ENCODE results near the gene SIMC1.
A peak's percentile ranks its signal among the peaks of the same experiment; 100 is the strongest.
"Not testable (repeated sequence)": the region's sequence is repeated elsewhere in the genome, so short reads cannot be mapped to it uniquely, and the experiment has no call there.

The SIMC1 gene

GRCh38 chr5:176203535-176203934, 34.7 kb upstream of the SIMC1 start:
- H3K4me3 ChIP-seq, H3K27ac ChIP-seq: not testable (repeated sequence)

- not testable (repeated sequence) for H3K4me3 ChIP-seq, H3K27ac ChIP-seq
These were observed 23.7 kb upstream of the SIMC1 start for GRCh38 chr5:176214466-176215021.

DNA sequence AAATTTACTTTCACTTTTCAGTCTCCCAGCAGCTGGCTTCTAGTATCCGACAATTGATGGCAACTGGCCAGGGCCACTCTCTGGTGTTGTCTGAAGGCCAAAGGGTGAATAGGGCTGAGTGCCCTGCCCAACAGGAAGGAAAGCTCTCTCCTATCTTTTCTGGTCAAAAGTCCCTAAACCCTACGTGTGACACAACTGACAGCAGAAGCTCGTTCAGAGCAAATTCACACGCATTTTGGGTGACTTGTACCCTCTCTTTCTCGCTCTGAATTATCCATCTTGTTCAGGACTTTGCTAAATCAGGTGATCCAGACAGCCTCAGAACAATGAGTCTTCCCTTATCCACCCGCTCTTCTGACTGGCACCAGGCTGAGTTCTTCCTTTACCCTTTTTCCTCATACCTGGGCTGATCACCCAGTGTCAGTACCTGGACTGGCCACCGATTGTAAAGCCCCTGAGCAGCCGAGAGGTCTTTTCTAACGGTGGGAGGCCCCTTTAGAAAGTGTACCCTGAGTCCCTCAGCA, 21.8 kb upstream of the SIMC1 start:
- H3K27ac ChIP-seq, H3K4me3 ChIP-seq: not testable (repeated sequence)

DNA sequence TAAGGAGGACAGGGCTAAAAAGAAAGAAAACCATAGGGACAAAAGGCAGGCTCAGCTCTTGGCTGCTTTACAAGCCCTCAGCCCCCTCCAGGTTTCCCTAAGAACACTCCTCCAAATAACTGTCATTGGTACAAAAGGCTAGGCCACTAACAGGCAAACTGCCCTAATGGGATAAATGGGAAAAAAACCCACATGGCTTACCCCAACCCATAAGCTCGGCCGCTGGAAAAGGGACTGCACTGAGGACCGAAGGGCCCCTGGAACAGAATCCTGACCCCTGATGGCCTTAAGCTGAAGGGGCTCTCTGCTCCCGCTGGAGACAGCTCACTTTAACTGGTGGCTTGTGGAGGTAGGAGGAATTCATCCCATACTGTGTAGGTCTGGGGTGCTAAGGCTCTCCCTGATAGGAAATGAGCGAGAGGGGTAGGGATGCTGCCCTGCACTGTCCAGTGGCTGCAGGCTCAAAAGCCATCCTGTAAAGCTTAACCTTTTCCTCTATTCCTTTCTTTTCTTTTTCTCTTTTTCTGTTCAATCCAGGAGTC, 21.0 kb upstream of the SIMC1 start:
- not testable (repeated sequence) for H3K27ac ChIP-seq, H3K4me3 ChIP-seq

DNA sequence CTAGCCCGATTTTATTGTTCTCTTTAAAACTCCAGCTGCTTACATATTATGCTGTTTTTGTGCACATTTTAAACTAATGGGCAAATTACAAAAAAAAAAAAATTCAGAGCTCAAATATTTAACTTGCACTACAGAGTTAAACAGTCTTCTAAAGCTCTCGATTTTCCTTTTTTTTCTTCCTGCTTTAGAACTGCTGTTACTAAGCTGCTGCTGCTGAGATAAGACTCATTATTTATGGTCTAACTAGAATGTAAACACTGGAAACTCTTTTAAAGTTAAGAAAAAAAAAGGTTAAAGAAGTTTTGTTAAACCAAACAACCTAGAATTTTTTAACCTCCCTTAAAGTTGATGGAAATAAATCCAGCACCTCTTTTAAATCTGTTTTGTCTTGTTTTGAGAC, 20.5 kb upstream of the SIMC1 start:
- H3K27ac ChIP-seq, H3K4me3 ChIP-seq: not testable (repeated sequence)

DNA sequence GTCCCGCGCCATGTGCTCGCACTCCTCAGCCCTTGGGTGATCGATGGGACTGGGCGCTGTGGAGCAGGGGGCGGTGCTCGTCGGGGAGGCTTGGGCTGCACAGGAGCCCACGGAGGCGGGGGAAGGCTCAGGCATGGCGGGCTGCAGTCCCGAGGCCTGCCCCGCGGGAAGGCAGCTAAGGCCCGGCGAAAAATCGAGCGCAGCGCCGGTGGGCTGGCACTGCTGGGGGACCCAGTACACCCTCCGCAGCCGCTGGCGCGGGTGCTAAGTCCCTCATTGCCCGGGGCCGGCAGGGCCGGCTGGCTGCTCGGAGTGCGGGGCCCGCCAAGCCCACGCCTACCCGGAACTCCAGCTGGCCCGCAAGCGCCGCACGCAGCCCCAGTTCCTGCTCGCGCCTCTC, 16.2 kb upstream of the SIMC1 start:
- not testable (repeated sequence) for H3K27ac ChIP-seq, H3K4me3 ChIP-seq

DNA sequence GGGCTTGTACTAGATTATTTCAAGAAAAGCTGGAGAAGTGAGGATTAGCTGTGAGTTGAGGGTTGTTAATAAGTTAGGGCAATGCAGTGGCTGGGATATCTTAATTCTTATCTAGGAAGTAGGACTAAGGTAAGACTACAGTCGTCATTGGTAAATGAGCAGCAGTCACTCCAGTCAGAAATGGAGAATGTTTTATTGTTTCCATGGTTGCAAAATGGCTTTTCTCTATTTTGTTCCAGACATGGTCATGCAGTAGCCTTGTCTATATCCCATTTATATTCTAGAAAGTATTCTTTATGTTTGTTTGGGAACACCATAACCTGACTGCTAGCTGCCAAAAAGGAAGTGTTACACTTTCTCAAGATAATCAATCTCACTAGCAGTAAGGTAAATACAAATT, 9.9 kb upstream of the SIMC1 start:
- not testable (repeated sequence) for H3K4me3 ChIP-seq

DNA sequence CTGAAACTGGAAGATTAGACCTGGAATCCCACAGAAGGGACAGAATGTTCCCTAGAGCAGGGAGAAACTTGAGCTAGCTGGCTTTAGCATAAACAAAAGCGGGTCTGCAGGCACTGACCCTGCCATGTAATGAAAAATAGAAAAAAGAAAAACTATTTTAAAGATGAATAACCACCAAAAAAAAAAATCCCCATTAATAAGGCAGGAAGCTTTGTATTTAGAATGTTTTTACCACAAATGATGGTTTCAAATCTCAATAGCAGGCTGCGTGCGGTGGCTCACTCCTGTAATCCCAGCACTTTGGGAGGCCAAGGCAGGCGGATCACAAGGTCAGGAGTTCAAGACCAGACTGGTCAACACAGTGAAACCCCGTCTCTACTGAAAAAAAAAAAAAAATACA, 5.0 kb upstream of the SIMC1 start:
- H3K27ac ChIP-seq, H3K4me3 ChIP-seq: not testable (repeated sequence)

More for the DNA sequence above, 9.9 kb upstream of the SIMC1 start:
- not testable (repeated sequence) for H3K27ac ChIP-seq

- not testable (repeated sequence) for H3K27ac ChIP-seq
These were observed 3.1 kb upstream of the SIMC1 start for GRCh38 chr5:176235155-176235554.

GRCh38 chr5:176238645-176239283, 540 bp downstream of the SIMC1 start:
- Histone ChIP-seq H3K27ac (peak overlapping the region in 3 of 21 experiments; percentile 60 to 75 (median 67)), H3K4me3 (peak overlapping the region; percentile 39 to 55 (median 46))

More at GRCh38 chr5:176235155-176235554, 3.1 kb upstream of the SIMC1 start:
- H3K4me3 ChIP-seq, result not testable (repeated sequence)

DNA sequence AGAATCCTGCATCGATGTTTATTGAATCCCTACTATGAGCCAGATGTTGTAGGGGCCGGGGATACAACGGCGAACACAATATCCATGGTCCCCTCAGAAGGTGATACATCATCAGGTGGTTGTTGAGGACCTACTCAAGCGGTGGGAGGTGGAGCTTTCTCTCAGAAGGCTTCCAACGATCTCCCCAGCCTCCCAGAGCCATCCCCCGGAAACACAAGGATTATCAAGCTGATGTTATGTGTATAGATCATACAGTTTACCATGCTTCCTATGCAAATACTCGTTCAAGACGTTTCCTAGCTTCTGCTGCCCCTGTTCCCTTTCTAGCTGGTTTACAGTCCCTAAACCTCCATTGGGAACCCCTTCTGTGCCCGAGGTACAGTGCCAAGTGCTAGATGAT, 1.1 kb downstream of the SIMC1 start:
- H3K4me3 ChIP-seq, H3K27ac ChIP-seq: not testable (repeated sequence)

GRCh38 chr5:176244318-176244717, 6.1 kb downstream of the SIMC1 start:
- not testable (repeated sequence) for H3K27ac ChIP-seq

DNA sequence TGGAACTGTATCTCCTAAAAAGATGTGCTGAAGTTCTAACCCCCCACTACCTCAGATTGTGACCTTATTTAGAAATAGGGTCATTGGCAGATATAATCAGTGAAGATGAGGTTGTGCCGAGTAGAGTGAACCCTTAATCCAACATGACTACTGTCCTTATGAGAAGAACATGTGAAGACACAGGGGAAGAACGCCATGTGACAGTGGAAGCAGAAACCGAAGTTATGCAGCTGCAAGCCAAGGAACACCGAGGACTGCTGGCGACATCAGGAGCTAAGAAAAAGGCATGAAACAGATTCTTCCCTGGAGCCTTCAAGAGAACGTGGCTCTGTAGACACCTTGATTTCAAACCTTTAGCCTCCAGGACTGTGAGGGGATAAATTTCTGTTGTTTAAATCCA, 6.8 kb downstream of the SIMC1 start:
- H3K27ac ChIP-seq, result not testable (repeated sequence)

More at GRCh38 chr5:176244318-176244717, 6.1 kb downstream of the SIMC1 start:
- not testable (repeated sequence) for H3K4me3 ChIP-seq

GRCh38 chr5:176245489-176245888, 7.3 kb downstream of the SIMC1 start:
- H3K27ac ChIP-seq, H3K4me3 ChIP-seq: not testable (repeated sequence)

More for the DNA sequence above, 6.8 kb downstream of the SIMC1 start:
- H3K4me3 ChIP-seq, result not testable (repeated sequence)

- H3K27ac ChIP-seq, H3K4me3 ChIP-seq: not testable (repeated sequence)
These were observed 12.5 kb downstream of the SIMC1 start for GRCh38 chr5:176250691-176251090.

GRCh38 chr5:176252171-176252570, 13.9 kb downstream of the SIMC1 start:
- not testable (repeated sequence) for H3K4me3 ChIP-seq, H3K27ac ChIP-seq

DNA sequence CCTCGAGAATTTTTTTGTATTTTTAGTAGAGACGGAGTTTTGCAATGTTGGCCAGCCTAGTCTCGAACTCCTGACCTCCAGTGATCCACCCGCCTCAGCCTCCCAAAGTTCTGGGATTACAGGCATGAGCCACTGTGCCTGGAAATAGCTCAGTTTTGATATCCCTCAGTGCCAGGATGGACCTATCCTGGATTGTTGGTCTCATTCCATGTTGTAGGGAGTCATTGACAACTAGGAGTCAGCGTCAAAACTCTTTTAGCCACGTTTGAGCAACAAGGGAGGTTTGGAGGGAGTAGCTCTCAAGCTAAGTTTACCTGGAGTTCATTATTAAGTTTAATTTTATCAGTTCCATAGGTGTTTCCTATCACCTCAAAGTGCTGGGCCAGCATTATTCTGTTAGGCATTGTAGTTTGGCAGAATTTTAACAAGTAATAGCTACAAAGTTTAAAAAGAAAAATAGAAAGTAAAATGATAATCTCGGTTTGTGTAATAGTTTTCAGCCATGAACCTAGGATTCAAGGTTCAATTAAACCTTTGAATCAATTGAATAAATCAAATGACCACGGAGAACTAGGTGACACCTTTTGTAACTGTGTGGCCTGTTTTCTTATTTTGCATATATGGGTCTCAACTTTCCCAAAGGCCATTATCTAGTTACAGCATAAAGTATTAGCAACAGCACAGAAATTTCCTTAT, 15.3 kb downstream of the SIMC1 start:
- not testable (repeated sequence) for H3K4me3 ChIP-seq, H3K27ac ChIP-seq

- H3K4me3 ChIP-seq, result not testable (repeated sequence)
These were observed 15.8 kb downstream of the SIMC1 start for GRCh38 chr5:176254066-176254393.

DNA sequence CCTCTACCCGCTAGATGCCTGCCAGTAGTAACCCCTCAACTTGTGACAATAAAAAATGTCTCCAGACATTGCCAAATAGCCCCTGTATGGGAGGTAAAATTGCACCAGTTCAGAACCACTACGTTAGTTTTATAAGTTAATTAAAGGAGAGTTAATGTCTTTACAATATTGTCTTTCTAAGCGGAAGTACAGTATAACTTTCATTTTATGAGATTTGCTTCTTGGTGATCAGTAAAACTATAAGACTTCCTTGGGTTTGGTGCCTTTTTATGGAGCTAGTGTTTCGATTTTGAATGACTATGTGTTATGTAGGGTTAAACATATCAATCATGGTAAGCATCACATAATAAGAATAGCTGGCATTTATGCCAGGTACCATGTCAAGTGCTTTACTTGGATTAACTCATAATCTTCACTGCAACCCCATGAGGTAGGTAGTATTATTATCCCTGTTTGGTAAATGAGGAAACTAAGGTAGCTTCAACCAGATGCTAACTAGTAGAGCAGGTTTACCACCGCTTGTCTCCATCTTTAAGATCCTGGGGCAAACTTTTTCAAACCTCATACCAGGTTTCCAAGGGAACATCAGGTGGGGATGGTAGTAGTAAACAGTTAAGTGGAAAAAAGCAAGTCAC, 19.8 kb downstream of the SIMC1 start:
- not testable (repeated sequence) for H3K4me3 ChIP-seq, H3K27ac ChIP-seq

More at GRCh38 chr5:176254066-176254393, 15.8 kb downstream of the SIMC1 start:
- not testable (repeated sequence) for H3K27ac ChIP-seq

DNA sequence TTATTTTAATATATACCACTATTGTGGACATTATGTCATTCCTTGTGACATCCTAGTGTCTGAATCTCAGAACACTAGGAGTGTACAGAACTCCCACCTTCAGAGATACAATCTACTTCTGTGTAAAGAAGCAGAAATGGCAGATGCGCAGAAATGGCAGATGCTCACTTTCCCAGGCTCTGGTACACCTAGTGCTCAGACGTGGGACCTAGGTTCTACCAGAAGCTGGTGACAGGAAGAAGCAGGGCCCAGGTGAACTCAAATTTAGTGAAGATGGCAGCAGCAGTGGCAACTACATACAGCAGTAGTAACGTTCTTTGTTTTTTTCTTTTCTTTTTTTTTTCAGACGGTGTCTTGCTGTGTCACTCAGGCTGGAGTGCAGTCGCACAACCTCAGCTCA, 22.5 kb downstream of the SIMC1 start:
- not testable (repeated sequence) for H3K4me3 ChIP-seq, H3K27ac ChIP-seq
